RWPE1 (cell line): Measurements from ENCODE around the gene SPINT1.

Experiments
- CTCF ChIA-PET: fragments of 350-600 bp; sonication (Branson Sonifier 250); formaldehyde crosslinking; extraction: SDS; loops from one replicate; lab custom pipeline; 2021; lab: Yijun Ruan, JAX
- POLR2A ChIA-PET: fragments of 400-600 bp; formaldehyde crosslinking; extraction: SDS; loops from one replicate; lab custom pipeline; 2020; ENCODE audit warnings: antibody characterized with exemption; ENCODE audit not compliant: low non-redundant PET; lab: Yijun Ruan, JAX
- DNase-seq: peaks from one replicate; pipeline ENCODE4 v3.0.0; 2012; ENCODE audit warnings: low spot score
- H3K27ac ChIP-seq: fragments of 450-650 bp; 2 replicates; pipeline ENCODE4 v1.5.1; 2017
- TF ChIP-seq, protein P1 (sequence below): fragments of 450-650 bp; conservative IDR thresholded peaks from 2 replicates; pipeline ENCODE4 v1.5.1; 2017; ENCODE audit warnings: low read depth, mild to moderate bottlenecking

SPINT1 gene

GRCh38 chr15:40871749-40872617, 28.1 kb downstream of the SPINT1 start:
- peak overlapping the region; percentile 16 for H3K27ac ChIP-seq
- TF ChIP-seq, protein P1, sequence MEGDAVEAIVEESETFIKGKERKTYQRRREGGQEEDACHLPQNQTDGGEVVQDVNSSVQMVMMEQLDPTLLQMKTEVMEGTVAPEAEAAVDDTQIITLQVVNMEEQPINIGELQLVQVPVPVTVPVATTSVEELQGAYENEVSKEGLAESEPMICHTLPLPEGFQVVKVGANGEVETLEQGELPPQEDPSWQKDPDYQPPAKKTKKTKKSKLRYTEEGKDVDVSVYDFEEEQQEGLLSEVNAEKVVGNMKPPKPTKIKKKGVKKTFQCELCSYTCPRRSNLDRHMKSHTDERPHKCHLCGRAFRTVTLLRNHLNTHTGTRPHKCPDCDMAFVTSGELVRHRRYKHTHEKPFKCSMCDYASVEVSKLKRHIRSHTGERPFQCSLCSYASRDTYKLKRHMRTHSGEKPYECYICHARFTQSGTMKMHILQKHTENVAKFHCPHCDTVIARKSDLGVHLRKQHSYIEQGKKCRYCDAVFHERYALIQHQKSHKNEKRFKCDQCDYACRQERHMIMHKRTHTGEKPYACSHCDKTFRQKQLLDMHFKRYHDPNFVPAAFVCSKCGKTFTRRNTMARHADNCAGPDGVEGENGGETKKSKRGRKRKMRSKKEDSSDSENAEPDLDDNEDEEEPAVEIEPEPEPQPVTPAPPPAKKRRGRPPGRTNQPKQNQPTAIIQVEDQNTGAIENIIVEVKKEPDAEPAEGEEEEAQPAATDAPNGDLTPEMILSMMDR = no peak
- peak; percentile 89 for DNase-seq
- ChIA-PET POLR2A (interaction anchor here (0.6 to 0.8 kb wide), 3 partner anchors 22 to 57 kb away, joined by 3 read pairs; partner anchors contain the start of genes DLL4 and VPS18), CTCF (interaction anchor here (0.6 to 10.4 kb wide), 5 partner anchors 14 to 528 kb away, joined by 3 to 107 read pairs (median 6); partner anchors contain the start of gene VPS18)

- ChIA-PET CTCF (interaction anchor here (0.6 to 10.4 kb wide), 13 partner anchors 9 to 81 kb away, joined by 3 to 107 read pairs (median 7); partner anchors contain the start of genes SPINT1 and VPS18), POLR2A (interaction anchor here (0.6 to 2.1 kb wide), 2 partner anchors 14 to 21 kb away, joined by 3 to 7 read pairs; partner anchors contain the start of gene VPS18)
- TF ChIP-seq, protein P1 = no peak
- no peak for DNase-seq
- peak overlapping the region; percentile 29 for H3K27ac ChIP-seq
Measured at GRCh38 chr15:40872791-40873693, 29.2 kb downstream of the SPINT1 start.

- TF ChIP-seq, protein P1 = no peak; the same call in 1 of the 2 replicates
- ChIA-PET CTCF (interaction anchor here (0.6 to 10.4 kb wide), 16 partner anchors 8 to 575 kb away, joined by 3 to 107 read pairs (median 6); partner anchors contain the start of genes SPINT1 and VPS18), POLR2A (interaction anchor here (2.1 kb wide), 1 partner anchor 15 kb away, joined by 7 read pairs; no protein-coding TSS in a partner anchor)
- DNase-seq = peak; percentile 74
- peak within 1 kb of the TSS; percentile 29; the same call in 1 of the 2 replicates for H3K27ac ChIP-seq
Measured at GRCh38 chr15:40873694-40874561, 30.1 kb downstream of the SPINT1 start, which contains the start of gene RHOV. RHOV (minus strand) TSS chr15:40874234; CDS start chr15:40874139, 95 bp downstream.

DNA sequence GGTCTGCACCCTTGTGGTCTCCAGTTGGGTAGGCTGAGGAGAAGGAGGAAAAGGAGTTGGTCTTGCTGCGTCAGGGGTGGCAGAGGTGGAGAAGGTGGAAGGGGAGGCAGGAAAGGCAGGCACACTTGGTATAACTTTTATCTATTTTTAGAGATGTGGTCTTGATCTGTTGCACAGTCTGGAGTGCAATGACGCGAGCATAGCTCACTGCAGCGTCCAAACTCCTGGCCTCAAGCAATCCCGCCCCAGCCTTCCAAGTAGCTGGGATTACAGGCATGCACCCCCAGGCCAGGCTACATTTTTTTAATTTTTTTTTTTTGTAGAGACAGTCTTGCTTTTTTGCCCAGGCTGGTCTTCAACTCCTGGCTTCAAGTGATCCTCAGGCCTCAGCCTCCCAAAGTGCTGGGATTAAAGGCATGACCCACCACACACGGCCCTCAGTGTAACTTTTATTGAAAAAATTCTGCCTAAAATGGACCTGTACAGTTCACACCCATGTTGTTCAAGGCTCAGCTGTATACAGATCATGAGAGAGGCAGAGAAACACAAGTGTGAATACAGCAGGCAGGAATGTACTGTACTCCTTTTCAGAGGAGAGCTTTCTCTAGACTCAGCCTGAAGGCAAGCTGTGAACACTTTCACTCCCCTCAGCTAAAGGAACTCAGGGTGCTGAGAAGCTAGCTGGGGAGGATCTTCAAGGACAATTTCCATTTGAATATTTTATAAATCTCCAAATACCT, 32.3 kb downstream of the SPINT1 start:
- peak overlapping the region; percentile 25; the same call in 1 of the 2 replicates for H3K27ac ChIP-seq
- DNase-seq = no peak
- CTCF ChIA-PET = interaction anchor here (0.6 to 10.4 kb wide), 4 partner anchors 16 to 572 kb away, joined by 3 to 107 read pairs (median 6); partner anchors contain the start of gene VPS18
- TF ChIP-seq, protein P1 = no peak
- POLR2A ChIA-PET = no interaction called here

GRCh38 chr15:40877694-40878093, 33.8 kb downstream of the SPINT1 start:
- ChIA-PET POLR2A (no interaction called here), CTCF (interaction anchor here (1.5 to 10.4 kb wide), 2 partner anchors 14 to 19 kb away, joined by 5 to 107 read pairs; no protein-coding TSS in a partner anchor)
- no peak overlapping the region for H3K27ac ChIP-seq
- TF ChIP-seq, protein P1 = no peak
- no peak for DNase-seq
